RKO (cell line): ENCODE measurements around the gene CRX.
"Not testable (repeated sequence)": the region's sequence is repeated elsewhere in the genome, so short reads cannot be mapped to it uniquely, and the experiment has no call there.

Source experiments
- DNase-seq: peaks from one replicate; pipeline ENCODE4 v3.0.0-alpha.2; 2016; ENCODE audit warnings: low spot score

Gene CRX

DNA sequence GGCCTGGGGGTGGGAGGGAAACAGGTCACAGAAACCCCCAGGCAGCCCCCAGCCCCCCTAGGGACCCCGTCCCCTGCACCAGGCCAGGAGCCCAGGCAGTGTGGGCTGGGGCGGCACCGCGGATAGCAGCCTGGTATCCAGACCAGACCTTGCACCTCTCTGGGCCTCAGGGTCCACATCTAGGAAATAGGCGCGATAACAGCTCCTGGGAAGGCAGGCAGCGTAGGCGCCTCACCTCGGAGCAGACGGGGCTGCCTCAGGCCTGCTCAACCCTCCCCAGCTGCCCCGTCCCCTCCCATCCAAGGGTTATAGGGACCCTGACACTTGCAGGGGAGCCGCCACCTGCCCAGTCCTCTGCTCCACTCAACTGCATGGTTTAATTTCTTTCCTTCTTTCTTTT is 18.1 kb upstream of the CRX start:
- not testable (repeated sequence) for DNase-seq

DNA sequence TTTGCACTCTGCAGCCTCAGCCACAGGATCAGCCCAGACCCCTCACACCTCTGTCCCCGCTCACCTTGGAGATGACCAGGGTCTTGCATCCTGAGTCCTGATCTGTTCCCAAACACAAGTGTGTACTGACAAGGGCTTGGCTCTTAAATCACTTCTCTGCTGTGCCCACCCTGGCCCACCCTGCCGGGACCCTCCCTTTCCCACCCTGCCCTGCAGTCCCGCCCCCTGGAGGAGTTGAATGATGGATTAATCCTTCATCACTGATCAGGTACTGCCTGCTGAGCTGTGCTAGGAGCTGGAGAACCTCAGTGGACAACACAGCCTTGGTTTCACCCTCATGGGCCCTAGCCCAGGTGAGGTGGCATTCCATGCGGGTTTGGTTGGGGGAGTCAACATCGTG is 17.3 kb upstream of the CRX start, which contains the start of gene TPRX1:
Gene TPRX1 (minus strand): TSS at position 101 of the 400 bp plus-strand sequence. CDS start 12 bp downstream, at position 89.
- not testable (repeated sequence) for DNase-seq

DNA sequence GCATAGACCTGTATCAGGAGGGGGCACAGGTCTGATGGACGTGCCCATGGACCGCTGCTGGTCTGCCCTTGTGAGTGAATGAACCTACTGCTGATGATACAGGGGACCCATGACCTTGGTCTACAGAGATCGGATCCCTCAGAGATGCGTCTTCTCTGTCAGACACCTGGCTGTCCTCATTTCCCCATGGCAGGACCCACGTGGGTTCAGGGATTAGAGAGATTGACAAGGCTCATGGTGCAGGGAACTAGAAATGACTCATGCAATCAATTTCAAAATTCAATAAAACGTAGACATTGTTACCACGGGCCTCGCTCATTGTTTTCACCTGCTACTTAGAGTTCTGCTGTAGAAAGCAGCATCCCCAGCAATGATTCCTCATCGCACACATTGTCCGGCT is 16.4 kb upstream of the CRX start:
- no peak for DNase-seq

DNA sequence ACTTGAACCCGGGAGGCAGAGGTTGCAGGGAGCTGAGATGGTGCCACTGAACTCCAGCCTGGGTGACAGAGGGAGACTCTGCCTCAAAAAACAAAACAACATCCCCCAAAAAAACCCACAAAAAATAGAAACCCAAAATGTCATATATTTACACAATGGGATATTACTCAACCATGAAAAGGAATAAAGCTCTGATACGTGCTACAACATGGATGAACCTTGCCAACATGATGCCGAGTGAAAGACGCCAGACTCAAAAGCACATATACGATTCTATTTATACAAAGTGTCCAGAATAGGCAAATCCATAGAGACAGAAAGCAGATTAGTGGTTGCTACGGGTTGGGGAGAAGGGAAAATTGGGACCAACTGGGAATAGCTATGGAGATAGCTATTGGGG is 15.3 kb upstream of the CRX start:
- no peak for DNase-seq

DNA sequence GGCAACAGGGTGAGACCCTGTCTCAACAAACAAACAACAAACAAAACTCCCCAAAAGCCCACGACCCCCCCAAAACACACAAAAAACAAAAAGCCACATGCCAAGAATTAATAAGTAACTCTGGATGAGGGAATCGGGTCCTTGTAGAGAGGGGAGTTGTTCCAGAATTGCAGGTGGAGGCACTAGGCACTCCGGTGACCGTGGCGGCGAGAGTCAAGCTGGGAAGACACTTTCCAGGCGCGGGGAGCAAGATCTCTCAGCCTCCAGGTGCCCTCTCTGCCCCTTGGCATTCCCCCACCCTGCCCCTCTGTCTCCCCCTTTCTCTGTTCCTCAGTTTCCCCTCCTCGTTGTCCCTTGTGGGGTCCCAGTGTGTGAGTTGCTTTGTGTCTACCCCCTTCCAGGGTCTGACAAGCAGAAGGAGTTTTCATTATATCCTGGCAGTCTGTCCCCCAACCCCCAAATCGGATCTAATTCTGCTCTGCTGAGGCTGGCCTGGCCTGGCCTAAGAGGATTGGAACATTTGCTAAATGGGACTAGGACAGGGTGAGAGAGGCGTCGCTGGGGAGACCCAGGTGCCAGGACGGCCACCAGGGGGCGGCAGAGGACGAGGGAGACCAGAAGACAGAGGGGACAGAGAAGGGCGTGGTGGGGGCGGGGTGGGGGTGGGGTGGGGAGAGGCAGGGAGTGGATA is 8.3 kb upstream of the CRX start:
- DNase-seq: peak; percentile 60

DNA sequence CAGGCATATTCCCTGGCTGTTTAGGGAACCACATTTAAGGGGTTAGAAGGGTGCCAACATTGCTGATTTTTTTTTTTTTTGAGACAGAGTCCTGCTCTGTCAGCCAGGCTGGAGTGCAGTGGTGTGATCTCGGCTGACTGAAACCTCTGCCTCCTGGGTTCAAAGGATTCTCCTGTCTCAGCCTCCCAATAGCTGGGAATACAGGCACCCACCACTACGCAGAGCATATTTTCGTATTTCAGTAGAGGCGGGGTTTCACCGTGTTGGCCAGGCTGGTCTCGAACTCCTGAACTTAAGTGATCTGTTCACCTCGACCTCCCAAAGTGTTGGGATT is 7.8 kb upstream of the CRX start:
- DNase-seq: no peak

DNA sequence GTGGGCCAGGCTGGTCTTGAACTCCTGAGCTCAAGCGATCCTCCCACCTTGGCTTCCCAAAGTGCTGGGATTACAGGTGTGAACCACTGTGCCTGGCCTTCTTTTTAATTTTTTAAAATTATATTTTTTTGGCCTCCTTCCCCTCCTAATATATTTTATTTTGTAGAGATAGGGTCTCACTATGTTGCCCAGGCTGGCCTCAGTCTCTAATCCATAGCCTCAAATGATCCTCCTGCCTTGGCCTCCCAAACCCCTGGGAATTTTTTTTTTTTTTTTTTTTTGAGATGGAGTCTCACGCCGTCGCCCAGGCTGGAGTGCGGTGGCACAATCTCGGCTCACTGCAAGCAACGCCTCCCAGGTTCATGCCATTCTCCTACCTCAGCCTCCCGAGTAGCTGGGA is 5.5 kb upstream of the CRX start:
- not testable (repeated sequence) for DNase-seq

DNA sequence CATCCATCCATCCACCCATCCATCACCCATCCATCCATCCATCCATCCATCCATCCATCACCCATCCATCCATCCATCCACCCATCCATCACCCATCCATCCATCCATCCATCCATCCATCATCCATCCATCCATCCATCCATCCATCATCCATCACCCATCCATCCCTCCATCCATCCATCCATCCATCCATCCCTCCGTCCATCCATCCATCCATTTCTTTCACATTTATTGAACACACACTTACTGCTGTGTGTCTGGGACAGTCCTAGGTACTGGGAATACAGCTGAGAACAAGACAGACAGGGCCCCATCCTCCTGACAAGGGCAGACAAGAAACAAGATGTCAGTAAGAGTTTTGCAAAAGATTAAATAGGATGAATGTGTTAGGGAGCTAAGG is 3.5 kb upstream of the CRX start:
- DNase-seq: not testable (repeated sequence)

DNA sequence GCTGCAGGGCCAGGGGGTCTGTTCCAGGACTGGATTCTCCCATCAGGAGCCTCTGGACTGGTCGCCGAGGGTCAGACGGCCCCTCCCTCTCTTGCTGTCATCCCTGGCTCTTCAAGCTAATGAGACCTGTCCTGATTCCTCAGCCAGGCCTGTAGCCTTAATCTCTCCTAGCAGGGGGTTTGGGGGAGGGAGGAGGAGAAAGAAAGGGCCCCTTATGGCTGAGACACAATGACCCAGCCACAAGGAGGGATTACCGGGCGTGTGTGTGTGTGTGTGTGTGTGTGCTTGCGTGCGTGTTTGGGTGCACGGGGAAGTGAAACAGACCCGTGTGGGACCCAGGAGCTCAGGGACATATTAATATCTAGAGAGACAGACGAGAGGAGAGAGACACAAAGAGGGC is 1.9 kb upstream of the CRX start:
- DNase-seq: no peak

DNA sequence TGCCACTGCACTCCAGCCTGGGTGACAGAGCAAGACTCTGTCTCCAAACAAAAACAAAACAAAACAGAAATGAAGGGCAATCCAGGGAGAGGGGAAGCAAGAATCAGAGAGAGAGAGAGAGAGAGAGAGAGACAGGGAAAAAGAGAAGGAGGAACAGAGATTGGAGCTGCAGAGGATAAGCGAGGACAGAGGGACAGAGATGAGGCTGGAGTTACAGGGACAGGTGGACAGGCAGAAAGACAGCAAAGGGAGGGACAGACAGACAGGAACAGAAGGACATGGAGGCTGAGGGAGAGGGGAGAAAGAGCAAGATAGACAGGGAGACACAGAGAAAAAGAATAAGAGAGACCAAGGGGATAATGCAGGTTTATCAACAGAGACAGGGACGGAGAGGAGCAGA is 1.3 kb upstream of the CRX start:
- no peak for DNase-seq

DNA sequence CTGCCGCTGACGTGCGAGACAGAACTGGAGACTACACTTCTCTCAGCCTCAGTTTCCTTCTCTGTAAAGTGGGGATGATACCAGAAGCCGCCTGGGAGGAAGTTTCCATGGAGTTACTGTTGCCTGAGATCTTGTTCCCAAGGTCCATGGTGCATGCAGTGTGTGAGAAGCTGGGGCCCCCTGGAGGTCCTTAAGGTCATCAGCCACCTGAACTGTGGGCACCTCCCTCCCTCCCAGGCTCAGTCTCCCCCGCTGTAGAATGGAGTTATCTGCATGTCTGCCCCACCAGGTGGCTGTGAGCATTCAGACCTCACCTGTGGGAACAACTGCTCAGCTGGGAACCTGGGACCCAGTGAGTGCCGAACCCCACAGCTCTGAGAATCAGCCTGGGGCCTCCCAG is 2.7 kb downstream of the CRX start:
- DNase-seq: no peak

DNA sequence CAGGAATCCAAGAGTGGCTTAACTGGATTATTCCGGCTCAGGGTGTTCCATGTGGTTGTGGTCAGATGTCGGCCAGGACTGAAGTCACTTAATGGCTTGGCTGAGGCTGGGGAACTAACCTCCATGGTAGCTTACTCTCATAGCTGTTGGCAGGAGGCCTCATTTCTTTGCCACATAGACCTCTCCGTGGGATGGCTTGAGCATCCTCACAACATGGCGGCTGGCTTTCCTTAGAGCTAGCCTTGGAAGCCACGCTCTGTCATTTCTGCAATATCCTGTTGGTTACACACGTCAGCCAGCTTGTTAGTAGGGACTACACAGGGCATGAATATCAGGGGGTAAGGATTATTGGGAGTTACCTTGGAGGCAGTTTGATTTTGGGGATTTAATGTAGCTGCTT is 5.1 kb downstream of the CRX start:
- no peak for DNase-seq

DNA sequence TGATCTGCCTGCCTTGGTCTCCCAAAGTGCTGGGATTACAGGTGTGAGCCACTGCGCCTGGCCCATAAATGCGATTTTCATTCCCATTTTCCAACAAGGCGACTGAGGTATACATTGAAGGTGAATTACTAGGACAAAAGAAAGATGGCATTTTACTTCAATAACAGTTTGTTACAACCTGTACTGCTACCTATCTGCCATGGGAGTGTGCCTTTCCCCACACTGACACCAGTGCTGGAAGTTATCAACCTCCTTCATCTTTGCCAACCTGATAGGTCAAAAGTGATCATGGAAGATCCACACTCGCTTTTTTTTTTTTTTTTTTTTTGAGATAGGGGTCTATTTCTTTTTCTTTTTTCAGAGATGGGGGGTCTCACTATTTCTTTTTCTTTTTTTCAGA is 11.0 kb downstream of the CRX start:
- no peak for DNase-seq

DNA sequence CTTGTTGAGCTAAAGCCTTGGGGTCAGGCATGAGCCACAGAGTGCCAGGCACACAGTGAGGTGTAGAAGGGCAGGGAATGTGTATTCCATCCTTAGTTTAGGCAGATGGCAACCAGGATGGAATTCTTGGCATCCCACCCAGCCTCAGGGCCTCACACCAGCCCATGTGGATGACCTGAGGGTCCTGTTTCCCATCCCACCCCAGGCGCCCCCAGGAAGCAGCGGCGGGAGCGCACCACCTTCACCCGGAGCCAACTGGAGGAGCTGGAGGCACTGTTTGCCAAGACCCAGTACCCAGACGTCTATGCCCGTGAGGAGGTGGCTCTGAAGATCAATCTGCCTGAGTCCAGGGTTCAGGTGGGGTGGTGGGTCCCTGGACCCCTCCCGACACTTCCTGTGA is 14.3 kb downstream of the CRX start:
- no peak for DNase-seq

DNA sequence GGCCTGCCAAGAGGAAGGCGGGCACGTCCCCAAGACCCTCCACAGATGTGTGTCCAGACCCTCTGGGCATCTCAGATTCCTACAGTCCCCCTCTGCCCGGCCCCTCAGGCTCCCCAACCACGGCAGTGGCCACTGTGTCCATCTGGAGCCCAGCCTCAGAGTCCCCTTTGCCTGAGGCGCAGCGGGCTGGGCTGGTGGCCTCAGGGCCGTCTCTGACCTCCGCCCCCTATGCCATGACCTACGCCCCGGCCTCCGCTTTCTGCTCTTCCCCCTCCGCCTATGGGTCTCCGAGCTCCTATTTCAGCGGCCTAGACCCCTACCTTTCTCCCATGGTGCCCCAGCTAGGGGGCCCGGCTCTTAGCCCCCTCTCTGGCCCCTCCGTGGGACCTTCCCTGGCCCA is 17.7 kb downstream of the CRX start:
- DNase-seq: no peak

DNA sequence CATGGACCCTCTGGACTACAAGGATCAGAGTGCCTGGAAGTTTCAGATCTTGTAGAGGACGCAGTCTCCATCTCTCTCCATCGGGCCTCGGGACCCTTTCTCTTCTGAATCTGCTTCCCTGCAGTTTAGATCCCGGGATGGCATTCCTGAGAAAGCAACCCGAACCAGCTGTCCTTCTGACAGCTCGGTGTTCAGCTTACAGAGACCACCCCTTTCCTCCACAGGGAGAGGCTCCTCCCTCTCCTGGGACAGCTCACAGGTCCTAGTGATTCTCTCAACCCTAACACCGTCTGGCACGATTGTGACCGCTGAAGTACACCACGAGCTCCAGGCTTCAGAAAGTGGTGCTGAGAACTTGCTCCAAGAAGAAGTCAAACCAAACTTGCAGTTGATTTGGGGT is 18.2 kb downstream of the CRX start:
- DNase-seq: no peak

DNA sequence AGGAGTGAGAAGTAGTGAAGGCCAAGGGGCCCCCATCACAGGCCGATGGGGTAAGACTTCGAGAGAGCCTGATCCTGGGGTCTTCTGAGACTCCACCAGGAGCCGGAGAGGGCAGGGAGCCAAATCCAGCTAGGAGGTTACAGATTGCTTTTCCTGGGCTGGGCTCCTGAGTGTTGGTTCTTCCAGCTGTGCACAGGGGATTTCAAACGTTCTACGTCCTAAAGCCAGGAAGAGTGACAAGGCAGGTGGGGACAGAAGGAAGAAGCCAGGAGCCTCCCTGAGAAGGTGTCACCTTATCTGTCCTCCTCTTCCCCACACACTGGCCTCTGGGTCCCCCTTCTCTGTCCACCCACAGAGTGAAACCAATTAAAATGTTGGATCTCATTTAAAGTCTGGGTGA is 21.2 kb downstream of the CRX start:
- no peak for DNase-seq

DNA sequence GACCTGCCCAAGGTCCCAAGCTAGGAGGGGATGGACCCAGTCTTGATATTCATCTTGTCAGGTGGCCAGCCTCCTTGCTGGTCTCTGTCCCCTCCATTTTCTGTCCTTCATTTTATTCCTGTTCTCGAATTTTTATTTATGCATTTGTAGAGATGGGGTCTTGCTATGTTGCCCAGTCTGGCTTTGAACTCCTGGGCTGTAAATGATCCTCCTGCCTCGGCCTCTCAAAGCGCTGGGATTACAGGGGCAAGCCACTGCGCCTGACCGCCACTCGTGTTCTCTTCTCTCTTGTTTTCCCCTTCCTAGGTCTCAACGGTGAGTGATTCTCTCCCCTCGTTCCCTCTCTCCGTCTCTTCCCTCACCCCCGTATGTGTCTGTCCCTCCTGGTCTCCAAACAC is 26.7 kb downstream of the CRX start:
- no peak for DNase-seq

DNA sequence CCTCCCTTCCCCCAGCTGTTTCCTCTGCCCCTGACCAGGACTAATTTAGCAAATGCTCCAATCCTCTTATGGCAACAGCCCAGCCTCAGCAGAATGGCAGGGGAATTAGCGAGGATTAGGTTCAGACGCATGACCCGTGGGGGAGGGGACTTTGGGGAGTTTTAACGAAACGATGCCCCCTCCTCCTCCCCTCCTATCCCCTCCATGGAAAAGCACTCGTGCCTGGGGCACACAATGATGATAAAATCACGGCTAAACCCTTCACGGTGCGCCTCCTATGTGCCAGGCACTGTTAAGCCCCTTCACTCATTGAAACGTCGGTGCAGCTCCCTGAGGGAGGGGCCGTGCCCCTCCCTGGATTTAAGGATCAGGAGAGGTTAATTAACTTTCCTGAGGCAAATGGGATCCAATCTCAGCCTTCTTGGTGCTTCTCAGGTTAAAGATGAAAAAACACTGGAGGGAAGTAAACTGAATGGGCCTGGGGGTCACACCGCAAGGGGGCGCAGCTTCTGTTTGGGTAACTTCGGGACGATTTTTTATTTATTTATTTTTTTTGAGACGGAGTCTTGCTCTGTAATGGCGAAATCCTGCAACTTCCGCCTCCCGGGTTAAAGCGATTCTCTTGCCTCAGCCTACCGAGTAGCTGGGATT is 27.2 kb downstream of the CRX start:
- no peak for DNase-seq

DNA sequence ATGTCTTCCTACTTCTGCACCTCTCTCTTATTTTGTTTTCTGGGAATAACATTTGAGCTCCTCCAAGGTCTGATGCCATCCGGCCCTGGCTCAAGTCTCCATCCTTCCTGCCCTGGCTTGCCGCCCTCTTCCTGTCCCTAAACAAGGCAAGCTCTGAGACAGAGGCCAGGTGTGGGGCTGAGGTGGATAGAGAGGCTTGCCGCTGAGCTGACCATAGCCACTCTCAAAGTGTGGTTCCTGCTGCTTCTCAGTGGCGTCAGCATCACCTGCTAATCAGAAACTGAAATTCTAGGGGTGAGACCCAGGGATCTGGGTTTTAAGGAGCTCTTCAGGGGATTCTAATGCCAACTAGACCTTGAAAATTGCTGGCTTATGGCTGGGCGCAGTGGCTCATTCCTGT is 31.3 kb downstream of the CRX start:
- no peak for DNase-seq

DNA sequence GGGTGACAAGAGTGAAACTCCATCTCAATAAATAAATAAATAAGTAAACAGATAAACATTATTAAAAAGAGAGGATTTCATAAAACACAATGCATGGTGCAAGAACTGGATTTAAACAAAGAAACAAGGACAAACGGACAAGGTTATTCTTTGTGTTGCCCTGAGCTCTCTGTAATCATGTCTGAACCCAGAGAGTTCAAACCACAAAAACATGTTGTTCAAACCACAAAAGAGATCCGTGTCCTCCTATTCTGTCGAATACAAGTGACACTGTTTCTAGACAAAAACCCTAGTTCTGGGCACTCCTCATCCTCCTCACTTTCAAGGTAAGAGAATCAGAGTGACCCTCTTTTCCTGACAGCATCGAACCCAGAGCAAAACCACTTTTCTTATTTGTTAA is 32.7 kb downstream of the CRX start:
- DNase-seq: no peak

DNA sequence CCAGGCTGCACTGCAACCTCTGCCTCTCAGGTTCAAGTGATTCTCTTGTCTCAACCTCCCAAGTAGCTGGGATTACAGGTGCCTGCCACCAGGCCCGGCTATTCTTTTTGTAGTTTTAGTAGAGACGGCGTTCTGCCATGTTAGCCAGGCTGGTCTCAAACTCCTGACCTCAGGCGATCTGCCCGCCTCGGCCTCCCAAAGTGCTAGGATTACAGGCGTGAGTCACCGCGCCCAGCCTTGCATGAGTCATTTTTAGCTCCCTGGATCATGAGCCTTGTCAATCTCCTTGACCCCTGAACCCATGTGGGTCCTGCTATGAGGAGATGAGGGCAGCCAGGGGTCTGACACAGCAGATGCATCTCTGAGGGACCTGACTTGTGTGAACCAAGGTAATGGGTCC is 36.5 kb downstream of the CRX start:
- peak; percentile 71 for DNase-seq

DNA sequence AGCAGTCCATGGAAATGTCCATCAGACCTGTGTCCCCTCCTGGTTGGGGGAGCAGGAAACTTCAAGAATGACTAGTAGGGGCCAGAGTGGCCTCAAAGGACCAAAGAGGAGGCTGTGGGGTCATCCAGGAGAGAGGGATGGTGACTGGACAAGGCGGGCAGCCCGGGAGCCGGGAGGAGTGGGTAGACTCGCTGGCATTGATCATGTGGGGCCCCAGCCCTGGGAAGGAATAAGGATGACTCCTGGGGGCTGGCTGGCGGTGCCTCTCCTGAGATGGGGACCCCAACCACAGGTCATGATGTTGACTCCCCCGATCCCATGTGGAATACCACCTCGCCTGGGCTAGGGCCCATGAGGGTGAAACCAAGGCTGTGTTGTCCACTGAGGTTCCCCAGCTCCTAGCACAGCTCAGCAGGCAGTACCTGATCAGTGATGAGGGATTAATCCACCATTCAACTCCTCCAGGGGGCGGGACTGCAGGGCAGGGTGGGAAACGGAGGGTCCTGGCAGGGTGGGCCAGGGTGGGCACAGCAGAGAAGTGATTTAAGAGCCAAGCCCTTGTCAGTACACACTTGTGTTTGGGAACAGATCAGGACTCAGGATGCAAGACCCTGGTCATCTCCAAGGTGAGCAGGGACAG is 37.0 kb downstream of the CRX start, which contains the start of gene TPRX2:
Gene TPRX2 (plus strand): TSS at position 590 of the 640 bp plus-strand sequence. CDS start 12 bp downstream, at position 602.
- not testable (repeated sequence) for DNase-seq

DNA sequence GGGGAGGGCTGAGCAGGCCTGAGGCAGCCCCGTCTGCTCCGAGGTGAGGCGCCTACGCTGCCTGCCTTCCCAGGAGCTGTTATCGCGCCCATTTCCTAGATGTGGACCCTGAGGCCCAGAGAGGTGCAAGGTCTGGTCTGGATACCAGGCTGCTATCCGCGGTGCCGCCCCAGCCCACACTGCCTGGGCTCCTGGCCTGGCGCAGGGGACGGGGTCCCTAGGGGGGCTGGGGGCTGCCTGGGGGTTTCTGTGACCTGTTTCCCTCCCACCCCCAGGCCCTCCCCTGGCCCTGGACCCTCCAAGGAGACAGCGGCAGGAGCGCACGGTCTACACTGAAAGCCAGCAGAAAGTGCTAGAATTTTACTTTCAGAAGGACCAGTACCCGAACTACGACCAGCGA is 38.1 kb downstream of the CRX start:
- DNase-seq: not testable (repeated sequence)
